Measurements from ENCODE around the gene ELP5.

ELP5 gene

DNA sequence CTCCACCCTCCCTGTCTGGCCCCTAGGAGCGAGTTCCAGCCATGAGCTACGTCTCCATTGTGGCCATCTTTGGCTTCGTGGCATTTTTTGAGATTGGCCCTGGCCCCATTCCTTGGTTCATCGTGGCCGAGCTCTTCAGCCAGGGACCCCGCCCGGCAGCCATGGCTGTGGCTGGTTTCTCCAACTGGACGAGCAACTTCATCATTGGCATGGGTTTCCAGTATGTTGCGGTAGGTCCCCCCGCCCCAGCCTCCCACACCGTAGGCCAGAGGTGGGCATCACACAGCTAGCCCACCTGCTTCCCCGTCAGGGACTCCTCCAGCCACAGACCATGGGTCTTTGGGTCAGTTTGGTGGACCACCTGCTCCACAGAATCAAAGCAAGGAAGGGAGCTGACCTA lies 33.7 kb downstream of the ELP5 start:
- DNase-seq (ENCODE audit: low read depth in 2 of 2), result no peak

DNA sequence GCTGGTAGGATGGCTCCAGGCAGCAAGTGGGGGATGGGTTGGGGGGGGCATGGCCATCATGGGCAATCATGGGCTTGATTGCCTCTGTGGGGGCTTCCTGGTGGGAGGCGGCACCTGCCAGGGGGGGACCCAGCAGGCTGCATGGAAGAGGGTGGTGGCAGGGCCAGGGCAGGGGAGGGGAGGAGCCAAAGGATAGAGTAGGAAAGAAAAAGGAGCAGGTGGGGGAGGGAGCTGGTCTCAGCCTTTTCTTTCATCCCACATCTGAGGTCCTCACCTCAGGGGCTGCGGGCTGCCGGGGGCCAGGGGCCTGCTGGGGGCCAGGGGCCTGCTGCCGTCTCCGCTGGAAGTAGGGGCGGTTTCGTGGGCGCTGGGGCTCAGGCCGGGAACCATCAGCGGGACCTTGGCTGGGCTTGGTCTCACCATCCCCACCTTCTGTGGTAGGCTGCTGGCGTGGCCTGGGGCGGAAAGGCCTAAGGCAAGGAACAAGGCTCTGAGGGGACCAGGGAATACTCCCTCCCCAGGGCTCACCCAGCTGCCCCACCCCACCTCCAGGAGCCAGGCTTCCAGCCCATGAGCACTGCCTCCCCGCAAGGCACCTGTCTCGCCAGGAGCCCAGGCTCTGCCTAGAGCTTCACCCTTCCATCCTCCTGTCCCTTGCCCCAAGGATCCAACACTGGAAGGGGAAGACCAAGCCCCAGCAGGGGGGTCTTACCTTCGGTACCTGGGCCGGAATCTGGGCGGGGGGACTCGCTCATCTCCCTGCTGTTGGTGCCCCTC lies 37.4 kb downstream of the ELP5 start:
- DNase-seq (ENCODE audit: low read depth in 2 of 2), result no peak

DNA sequence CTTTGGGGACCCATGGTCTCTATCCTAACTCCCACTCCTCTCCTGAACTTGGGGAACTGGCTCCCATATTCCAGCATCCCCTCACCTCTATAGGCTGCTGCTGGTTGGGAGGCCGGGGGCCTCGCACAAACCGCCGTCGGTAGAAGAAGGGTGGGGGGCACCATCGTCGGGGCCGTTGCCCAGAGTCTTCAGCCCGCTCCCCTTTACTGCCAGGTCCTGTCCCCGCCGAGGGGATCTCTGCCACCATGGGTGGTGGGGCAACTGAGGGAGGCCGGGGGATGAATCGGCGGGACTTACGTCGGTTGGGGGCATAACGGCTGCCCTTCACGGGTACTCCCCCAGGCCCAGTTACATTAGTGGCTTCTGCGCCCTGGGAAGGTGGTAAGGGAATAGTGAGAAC lies 38.2 kb downstream of the ELP5 start:
- no peak for DNase-seq (ENCODE audit: low read depth in 2 of 2)

DNA sequence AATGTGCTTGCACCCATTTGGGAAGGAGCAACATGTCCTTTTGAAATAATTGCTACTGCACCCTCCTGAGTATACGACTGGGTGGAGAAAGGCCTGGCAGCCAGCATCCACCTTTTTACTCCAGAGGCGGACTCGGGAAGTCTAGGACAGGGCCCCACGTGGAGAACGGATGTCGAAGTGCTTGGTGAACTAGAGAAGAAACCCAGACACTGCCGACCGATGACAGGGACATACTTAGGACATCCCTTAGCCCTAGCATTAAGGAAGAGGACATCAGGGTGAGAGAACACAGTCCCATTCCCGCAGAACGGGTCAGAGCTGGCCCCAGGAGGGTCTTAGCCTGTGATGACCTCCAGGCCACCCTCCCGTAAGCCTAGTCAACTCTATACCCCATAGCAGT lies 38.7 kb downstream of the ELP5 start:
- no peak for DNase-seq (ENCODE audit: low read depth in 2 of 2)

DNA sequence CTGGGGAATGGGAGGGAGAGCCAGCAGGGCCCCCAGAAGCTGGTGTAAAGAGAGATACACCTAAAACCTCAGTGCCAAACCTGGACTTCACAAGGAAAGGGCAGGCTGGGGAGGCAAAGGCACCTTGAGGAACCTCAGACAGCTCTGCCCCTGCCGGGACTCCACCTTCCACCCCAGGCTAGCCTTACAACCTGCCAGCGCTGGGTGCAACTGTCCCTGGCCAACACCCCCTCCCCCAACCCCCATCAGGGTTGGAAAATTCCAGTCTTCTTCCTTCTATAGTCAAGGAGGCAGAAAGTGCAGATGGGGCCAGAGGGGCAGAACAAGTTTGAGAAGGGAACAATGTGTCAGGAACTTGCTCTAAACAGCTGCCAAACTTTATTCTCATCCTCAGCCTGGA lies 40.2 kb downstream of the ELP5 start:
- no peak for DNase-seq (ENCODE audit: low read depth in 2 of 2)

DNA sequence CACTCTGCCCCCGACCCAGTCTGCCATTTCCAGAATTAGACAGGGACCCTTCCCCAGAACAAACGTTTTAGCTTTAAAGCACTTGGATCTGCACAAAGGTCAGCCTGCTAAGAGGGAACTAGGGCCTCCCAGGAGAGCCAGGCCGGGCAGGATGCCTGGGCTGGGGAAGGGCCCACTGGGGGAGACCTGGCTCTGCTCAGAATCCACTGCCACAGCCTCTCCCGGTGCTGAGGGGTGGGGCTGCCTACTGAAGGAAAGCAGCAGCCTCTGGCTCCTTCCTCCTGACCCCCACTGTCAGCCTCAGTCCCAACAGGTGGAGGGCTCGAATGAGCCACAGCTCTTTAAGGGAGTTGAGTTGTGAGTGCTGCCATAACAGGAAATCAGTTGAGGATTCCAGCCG lies 40.7 kb downstream of the ELP5 start:
- DNase-seq (ENCODE audit: low read depth in 2 of 2), result no peak

DNA sequence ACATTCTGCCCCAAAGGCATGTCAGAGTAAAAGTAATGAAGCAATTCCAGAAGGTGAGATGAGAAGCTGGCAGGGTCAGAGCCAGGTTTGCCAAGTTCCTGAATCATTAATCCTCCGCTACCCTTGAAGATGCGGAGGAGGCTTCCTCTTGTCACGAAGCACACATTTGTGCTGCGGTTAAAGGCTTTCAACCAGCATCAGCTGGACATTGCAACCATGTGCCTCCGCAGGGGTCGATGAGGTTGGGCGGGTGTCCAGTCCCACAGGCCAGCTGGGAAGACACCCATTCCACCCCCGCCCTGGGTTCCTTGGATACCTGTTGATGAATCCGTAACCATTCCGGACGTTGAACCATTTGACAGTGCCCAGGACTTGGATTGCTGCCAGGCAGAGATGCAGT lies 41.1 kb downstream of the ELP5 start:
- DNase-seq (ENCODE audit: low read depth in 2 of 2), result no peak

DNA sequence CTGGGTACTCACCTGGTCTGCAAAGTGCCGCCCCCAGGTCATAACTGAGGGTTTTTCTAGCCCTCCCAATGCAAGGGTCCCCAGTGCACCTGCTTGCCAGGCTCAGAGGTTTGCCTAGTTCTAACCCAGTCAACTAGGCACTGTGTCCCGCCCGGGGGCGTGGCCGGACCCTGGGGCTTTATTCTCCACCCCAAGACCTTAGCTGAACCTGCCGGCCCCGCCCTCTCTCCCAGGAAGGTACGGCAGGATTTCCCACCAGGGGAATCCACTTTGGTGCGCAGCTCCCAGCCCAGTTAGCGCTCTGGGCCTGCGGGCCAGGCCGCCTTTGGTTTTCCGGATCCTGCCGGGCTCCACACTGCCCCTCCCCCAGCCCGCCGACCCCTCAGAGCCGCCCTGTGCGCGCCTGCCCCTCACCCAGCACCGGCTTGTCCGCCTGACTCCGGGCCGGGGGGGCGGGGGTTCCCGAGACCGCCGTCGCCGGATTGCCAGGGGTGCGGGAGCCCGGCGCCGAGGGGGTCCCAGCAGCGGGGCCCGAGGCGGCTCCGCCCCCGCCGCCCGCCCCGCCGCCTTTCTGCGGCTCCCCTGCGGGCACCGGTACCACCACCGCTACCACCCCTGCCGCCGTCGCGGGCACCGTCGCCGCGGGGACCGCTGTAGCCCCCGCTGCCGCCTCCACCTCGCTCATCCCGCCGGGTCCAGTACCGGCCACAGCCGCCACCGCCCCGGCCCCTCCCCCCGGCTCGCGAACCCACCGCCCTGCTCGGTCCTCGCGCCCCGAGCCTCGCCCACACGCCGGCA lies 42.0 kb downstream of the ELP5 start:
- DNase-seq (ENCODE audit: low read depth in 2 of 2), result no peak

DNA sequence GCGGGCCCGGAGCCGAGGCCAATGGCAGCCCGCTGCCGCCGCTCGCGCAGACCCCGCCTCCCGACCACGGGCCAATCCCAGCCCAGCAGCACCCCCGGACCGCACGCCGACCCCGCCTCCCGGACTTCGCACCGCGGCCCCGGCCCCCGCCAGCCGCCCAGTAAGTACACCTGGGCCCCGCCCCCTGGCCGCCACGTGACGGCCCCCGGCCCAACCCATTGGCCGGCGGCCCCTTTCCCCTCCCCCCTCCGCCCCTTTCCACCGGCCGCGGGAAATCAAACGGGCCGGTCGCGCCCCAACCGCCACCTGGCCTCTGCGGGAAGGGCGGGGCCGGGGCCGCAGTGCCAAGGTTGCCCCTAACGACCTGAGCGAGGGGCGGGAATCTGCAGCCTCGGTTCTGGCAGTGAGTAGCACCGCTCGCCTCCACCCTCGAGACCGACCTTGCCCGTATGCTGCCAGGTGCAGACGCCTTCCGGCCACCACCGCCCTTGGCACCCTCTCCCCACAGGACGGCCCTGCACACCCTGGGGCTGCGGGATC lies 42.7 kb downstream of the ELP5 start, which contains the start of gene YBX2:
Gene YBX2, minus strand, starts transcription at position 26 of the 540 bp plus-strand sequence. CDS start 139 bp downstream, outside the sequence.
- DNase-seq (ENCODE audit: low read depth in 2 of 2), result no peak

DNA sequence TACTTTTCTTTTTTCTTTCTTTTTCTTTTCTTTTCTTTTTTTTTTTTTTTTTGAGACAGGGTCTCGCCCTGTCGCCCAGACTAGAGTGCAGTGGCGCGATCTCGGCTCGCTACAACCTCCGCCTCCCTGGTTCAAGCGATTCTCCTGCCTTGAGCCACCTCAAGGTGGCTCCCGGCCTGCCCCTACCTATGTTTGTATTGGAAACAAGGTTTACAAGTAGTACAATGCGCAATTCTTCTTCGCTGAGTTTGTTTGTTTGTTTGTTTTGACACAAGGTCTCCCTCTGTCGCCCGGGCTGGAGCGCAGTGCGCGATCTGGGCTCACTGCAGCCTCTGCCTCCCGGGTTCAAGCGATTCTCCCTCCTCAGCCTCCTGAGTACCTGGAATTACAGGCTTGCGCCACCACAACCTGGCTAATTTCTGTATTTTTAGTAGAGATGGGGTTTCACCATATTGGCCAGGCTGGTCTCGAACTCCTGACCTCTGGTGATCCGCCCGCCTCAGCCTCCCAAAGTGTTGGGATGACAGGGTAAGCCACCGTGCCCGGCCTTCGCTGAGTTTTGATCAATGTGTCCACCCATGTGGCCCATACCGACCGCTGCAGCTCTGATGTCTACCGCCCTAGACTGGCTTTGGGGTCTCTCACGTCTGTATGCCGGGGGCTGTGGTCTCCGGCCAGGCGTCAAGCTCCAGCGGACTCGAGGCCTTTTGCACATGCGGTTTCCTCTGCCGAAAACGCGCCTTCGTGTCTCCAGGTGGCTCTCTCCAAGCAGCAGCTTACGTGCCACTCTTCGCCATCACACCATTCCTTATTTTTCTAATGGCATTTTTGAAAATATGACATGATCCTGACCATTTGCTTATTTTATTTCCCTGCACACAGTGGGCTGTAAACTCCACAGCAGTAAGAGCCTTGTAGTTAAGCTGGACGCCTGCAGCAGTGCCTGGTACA lies 43.5 kb downstream of the ELP5 start:
- DNase-seq (ENCODE audit: low read depth in 2 of 2), result no peak

DNA sequence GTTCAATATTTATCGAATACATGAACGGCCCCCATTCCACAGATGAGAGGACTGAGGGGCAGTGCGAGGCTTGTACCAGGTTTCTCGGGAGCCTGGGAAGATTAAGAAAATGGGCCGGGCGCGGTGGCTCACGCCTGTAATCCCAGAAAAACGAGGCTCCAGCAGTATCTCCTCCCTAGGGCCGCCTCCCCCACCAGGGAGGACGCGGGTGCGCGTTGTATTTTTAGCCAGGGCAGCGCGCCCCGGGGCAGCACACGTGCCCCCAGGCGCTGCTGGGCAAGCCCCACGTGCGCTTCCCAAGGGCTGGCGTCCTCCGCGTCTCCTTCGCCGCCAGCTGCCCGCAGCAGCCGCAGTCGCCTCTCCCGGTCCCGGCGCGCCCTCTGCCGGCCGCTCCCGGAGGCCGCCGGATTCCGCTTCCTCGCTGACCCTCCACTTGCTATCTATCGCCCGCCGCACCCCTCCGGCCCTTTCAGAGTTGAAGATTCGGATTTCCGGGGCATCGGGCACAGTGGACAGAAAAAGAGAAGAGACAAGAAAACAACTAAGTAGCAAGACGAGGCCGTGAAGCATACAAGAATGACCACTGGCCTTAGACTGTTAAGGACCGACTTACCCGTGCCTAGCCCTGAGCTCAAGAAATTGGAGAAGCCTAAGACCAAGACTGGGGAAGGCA lies 44.3 kb downstream of the ELP5 start:
- peak in 1 of 2 experiments; percentile 36 for DNase-seq (ENCODE audit: low read depth in 2 of 2)

DNA sequence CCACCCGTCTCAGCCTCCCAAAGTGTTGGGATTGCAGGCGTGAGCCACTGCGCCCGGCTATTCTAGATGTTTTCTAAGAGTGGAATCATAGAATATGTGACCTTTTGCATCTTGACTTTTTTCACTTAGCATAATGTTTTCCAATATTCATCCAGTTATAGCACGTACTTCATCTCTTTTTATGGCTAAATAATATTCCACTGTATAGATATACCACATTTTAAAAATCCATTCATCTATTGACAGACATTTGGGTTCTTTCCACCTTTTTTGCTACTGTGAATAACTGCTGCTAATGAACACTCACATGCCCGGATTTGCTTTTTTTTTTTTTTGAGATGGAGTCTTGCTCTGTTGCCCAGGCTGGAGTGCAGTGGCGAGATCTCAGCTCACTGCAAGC lies 52.2 kb downstream of the ELP5 start:
- no peak for DNase-seq (ENCODE audit: low read depth in 2 of 2)

DNA sequence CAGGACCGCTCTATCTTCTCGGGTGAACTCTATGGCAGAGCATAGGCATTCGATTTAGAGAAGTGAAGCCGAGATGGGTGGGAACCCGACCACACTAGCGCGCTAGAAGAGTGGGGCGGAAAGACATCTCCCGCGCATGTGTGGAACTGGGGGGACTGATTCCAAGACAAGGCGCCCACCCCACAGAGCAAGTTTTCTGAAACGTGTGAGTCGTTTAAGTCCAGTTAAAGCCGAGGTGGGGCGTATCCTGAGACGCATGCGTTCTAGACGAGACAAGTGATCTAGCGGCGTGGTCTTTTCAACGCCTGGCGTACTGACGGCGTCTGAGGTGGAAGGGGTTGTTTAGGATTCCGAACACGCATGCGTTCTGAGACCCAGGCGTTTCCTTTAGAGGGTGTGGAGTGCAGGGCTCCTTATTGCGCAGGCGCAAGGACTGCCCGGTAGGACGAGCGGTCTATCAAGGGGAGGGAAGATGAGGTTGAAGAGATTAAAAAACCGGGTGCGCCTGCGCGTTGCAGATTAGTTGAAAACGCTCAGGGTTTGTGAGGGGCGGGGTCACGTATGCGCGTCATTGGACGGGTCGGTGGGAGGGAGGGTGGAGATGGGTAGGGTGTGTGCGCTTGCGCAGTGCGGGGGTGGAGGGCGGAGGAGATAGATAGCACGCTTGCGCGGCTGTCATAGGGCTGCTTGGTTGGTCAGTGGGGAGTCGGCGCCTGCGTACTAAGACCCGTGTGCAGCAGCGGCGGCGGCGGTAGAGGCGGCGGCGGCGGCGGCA lies 55.1 kb downstream of the ELP5 start, which contains the start of gene EIF5A:
Gene EIF5A, plus strand, starts transcription at position 718 of the 775 bp plus-strand sequence. CDS start 2,008 bp downstream, outside the sequence.
- DNase-seq (ENCODE audit: low read depth in 2 of 2), result peak; percentile 100

DNA sequence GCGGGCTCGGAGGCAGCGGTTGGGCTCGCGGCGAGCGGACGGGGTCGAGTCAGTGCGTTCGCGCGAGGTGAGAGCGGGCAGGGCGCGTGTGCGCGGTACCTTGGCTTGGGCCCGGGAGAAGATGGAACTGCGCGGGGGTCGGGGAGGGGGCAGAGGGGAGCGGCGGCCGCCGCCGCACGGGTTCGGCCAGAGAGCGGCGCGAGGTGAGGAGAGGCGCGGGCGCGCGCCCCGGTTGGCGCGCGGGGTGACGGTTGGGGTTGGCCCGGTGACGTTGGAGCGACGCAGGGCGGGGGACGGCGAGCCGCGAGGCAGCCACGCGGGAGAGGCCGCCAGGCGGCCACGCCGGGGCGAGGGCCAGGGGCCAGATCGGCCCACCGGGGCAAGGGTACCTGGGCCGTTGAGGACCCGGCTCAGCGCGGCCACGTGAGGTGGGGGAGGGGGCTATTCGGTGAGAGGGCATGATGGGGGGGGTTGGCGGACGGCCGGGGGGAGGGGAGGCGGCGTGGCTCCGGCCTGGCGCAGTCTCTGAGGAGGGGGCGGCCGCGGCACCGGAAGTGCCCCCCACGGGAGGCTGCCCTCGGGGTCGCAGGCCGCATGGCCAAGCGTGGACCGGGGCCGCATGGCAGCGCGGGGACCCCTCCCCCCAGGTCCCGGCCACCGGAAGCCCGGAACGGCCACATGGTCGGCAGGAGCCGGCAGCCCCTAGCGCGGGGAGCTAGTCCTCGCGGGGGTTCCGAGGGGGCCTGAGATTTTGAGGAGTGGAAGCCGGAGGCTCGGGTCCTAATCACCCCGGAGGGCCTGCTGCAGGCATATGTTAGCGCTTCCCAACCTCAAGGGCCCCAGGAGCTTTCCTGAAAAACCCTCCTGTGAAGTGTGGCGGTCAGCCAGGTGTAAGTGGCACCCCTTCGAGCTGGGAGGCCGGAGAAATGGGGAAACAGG lies 55.9 kb downstream of the ELP5 start:
- DNase-seq (ENCODE audit: low read depth in 2 of 2), result no peak

DNA sequence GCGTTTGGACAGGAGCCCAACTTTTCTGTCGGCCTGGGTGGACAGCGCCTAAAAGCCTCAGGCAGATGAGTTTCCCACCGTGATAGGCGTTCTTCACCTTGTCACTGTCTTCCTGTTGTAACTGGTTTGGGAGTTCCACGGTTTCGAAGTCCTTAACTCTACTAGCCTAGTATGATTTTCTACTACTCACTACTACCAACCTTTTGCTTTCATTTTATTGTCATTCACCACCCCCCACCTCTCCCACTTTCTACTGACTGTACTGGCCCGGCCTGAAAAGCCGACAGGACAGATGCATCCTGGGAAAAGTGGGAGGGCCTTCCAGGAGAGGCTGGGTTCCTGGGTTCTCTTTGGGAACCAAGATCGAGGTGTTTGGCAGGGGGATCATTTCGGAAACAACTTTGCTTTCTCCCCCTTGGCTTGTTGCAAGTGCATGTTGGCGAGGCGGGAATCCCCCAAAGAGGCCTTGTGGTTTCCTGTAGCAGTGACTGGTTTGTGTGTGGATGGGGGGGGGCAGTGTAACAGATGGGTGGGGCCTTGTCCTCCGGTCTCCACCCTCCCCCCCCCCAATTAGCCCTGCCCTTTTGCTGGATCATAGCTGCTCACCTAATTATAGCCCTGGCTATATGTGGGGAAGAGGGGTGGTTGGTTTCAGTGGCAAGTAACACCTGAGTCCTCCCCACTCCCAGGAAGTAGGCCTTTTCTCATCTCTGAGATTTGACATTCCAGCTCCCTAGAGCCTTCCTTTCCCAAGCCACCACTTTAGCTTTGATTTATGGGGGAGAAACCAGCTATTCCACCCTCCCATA lies 56.8 kb downstream of the ELP5 start:
- DNase-seq (ENCODE audit: low read depth in 2 of 2), result peak; percentile 36 to 44
